HG02970 (cell line): Measurements from ENCODE around the gene EPHX1.
"Not testable (repeated sequence)": the region's sequence is repeated elsewhere in the genome, so short reads cannot be mapped to it uniquely, and the experiment has no call there.

ENCODE experiments used
- ATAC-seq: cut with Tn5 transposase; IDR thresholded peaks from one replicate; pipeline ENCODE4 v1.9.1; 2021; ENCODE audit warnings: mild to moderate bottlenecking, moderate library complexity, moderate number of reproducible peaks; ENCODE audit not compliant: unreplicated experiment, low FRiP score

EPHX1 gene

GRCh38 chr1:225777058-225777582 lies 32.8 kb upstream of the EPHX1 start:
- no peak for ATAC-seq

- ATAC-seq = peak; percentile 99
Observed at GRCh38 chr1:225777583-225778336, 32.2 kb upstream of the EPHX1 start, which contains the start of gene SRP9. SRP9 (plus strand) TSS chr1:225777826; CDS start chr1:225777941, 115 bp downstream.

GRCh38 chr1:225778337-225778669 lies 31.6 kb upstream of the EPHX1 start:
- ATAC-seq = no peak

- not testable (repeated sequence) for ATAC-seq
Observed at GRCh38 chr1:225779165-225779564, 30.8 kb upstream of the EPHX1 start.

- no peak for ATAC-seq
Observed at GRCh38 chr1:225780134-225780533, 29.8 kb upstream of the EPHX1 start.

- ATAC-seq = no peak
Observed at GRCh38 chr1:225780630-225781029, 29.3 kb upstream of the EPHX1 start.

GRCh38 chr1:225789142-225789541 lies 20.8 kb upstream of the EPHX1 start:
- ATAC-seq = not testable (repeated sequence)

GRCh38 chr1:225794954-225795353 lies 15.0 kb upstream of the EPHX1 start:
- no peak for ATAC-seq

GRCh38 chr1:225796097-225796496 lies 13.8 kb upstream of the EPHX1 start:
- not testable (repeated sequence) for ATAC-seq

GRCh38 chr1:225801146-225801545 lies 8.8 kb upstream of the EPHX1 start:
- ATAC-seq = not testable (repeated sequence)

GRCh38 chr1:225806249-225806648 lies 3.7 kb upstream of the EPHX1 start:
- ATAC-seq = no peak

- ATAC-seq = not testable (repeated sequence)
Observed at GRCh38 chr1:225806736-225807135, 3.2 kb upstream of the EPHX1 start.

- no peak for ATAC-seq
Observed at GRCh38 chr1:225808136-225808535, 1.8 kb upstream of the EPHX1 start.

GRCh38 chr1:225810579-225811538 lies 935 bp downstream of the EPHX1 start:
- not testable (repeated sequence) for ATAC-seq

- ATAC-seq = no peak
Observed at GRCh38 chr1:225811622-225812487, 1.9 kb downstream of the EPHX1 start.

- ATAC-seq = no peak
Observed at GRCh38 chr1:225812488-225813213, 2.7 kb downstream of the EPHX1 start.

GRCh38 chr1:225813214-225813964 lies 3.5 kb downstream of the EPHX1 start:
- no peak for ATAC-seq

GRCh38 chr1:225814381-225814780 lies 4.5 kb downstream of the EPHX1 start:
- no peak for ATAC-seq

GRCh38 chr1:225815090-225815489 lies 5.2 kb downstream of the EPHX1 start:
- ATAC-seq = not testable (repeated sequence)
